T-helper 1 cell (primary cell): ENCODE data around the gene BRCA1.
A peak's percentile ranks its signal among the peaks of the same experiment; 100 is the strongest.

Source experiments
- DNase-seq, 5 donors: peaks; one replicate each; pipeline ENCODE4 v3.0.0-alpha.2; 2012 to 2020

BRCA1 gene

GRCh38 chr17:43024407-43025289 is 100.5 kb downstream of the BRCA1 start, which contains the start of gene RND2:
Gene RND2, plus strand, starts transcription at chr17:43025231. Its CDS starts 117 bp downstream, at chr17:43025348.
- peak; percentile 51 to 77 (median 73) for DNase-seq

- DNase-seq, result peak; percentile 38 to 66 (median 59)
Measured at GRCh38 chr17:43021741-43022512, 103.2 kb downstream of the BRCA1 start, which contains the start of gene VAT1. Gene VAT1, minus strand, starts transcription at chr17:43022385. Its CDS starts 63 bp downstream, at chr17:43022322.

GRCh38 chr17:43020789-43021740 is 104.1 kb downstream of the BRCA1 start:
- DNase-seq, result peak in 2 of 5 donors; percentile 22 to 30

DNA sequence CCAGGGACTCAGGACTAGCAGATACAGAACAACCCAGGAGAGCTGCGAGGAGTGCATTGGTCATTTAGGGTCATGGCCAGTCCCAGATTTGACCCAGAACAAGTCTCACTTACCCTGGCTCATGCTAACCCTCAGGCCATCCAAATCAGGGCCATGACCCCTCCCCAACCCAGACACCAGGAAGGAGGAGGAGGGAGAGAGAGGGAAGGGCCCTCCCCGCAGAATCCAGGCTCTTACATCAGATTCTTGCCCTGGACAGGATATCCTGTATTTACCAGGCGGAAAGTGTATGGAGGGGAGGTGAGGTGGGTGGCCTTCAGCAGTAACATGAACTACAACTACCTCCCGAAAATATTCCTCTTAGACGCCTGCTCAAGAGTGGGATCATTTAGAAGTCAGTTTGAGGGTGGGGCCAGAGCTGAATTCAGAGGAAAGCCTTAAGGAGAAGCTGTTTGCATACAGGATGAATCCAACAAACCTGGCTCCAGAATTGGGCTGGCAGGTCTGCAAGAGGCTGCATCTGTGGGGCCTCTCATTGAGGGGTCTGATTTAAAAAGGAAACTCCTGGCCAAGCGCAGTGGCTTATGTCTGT is 105.0 kb downstream of the BRCA1 start:
- no peak for DNase-seq

DNA sequence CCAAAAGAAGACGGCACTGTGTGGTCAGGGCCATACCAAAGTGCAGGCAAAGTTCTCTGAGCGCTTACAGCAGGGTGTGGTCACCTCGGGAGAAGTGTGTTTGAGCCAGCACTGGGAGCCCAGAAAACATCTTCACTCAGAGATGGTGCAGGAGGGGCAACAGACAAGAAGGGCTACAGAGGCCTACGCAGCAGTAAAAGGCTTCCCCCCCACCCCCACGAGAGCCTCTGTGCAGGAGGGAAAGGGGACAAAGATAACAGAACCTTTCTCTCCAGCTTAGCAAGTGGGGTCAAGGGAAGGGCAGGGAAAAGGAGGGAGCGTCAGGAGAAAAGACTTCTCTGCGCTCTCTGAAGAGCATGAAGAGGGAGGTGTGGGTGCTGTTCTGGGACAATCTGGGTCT is 105.7 kb downstream of the BRCA1 start:
- DNase-seq, result no peak

GRCh38 chr17:43018932-43019331 is 106.2 kb downstream of the BRCA1 start:
- DNase-seq, result no peak

DNA sequence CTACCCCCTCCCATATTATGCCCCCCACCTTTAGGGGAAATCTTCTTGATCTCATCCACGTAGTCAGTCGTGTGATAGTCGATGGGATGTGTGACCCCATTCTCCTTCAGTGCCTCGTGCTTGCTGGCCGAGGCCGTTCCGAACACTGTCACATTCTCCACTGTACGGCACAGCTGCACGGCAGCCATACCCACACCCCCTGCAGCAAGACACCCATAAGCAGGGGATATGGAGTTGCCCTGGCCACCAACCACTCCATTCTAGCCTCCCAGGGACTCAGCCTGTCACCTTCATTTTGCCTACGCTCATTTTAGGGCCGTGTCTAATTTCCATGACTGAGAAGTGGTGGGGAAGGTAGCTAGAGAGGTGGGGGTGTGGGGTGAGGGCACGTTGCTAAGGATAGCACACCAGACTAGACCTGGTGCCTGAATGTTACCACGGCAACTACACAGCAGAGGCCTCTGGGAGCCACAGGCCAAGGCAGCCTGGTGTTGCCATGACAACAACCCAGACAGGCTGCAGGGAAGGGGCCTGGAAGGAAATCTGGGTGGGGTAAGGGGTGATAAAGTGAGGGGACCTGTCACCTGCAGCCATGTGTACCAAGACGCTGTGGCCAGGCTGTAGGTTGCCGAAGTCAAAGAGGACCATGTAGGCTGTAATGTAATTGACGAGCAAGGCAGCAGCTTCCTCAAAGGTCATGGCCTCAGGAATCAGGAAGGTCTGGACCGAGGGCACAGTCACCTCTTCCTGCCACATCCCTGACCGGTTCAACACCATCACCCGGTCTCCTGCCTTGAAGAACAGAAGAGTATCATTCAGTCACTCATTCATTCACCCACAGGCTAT is 106.9 kb downstream of the BRCA1 start:
- peak in 3 of 5 donors; percentile 17 to 57 (median 37) for DNase-seq

DNA sequence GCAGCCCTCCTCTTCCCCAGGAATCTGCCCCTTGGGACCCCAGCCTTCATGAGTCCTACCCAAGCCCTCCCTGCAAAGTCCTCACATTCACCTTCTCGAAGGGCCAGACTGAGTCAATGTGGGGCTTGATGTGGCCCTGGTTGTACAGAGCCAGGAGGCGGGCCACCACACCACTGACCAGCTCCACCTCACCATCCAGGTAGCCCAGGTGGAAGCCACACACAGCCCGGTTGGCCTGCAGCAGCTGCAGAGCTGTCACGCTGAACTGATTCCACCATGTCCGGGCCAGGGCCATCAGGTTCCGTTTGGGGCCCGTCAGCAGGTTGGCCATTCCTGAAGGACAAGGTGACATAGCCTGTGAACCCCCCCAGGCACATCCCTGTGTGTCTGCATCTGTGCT is 108.9 kb downstream of the BRCA1 start:
- no peak for DNase-seq

DNA sequence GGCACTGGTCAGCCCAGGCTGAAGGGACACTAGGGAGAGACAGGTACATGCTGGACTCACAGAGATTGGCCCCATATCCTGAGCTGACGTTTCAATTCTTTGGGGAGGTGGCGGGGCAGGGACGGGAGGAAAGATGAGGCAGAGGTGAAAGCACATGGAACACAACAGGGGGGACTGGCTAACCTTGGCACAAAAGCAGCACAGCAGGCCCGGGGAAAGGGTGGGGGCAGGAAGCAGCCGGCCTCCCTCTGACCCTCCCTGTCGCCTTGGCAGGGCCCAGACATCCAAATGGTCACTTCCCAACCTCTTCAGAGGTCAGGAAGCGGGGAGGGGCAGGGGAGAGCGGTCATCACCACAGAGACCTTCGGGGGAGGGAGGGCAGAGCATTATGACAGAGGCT is 109.6 kb downstream of the BRCA1 start:
- DNase-seq, result no peak

DNA sequence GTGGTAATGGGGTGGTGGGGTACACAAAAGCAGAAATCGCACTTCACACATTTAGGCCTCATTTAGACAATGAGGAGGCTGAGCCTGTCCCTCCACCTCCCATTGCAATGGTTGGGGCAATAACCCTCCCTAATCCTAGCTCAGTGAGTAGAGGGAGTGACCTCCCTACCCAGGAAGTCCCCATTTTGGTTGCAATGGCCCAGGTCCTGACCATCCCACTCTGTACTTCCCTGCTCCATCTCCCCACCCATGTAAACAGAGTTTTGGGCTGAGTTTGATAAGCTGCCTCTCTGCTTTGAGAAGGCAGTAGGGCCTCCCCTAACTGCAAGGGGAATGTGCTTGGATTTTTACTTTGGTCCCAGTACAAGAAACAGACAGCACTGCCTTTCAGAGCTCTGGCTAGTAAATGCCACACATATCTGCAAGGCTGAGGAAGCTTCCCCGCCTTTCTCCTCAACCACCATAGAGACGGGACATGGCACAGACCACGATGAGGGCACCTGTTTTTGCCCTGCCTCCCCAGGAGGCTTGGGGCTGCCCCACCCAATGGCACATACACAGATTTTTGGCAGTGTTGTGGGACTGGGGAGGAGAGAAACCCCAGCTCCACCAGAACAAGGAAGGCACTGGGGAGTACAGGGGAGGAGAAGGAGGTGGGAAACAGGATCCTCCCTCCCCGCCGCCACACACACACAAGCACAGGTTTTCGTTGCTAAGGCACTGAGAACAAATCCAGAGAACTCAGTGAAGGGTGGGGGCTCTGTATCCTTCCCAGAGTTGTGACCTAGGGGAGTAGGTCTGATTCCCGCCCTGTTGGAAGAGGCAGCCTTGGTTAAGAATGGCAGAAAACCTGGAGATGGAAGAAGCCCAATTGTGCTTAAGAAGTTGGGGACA is 110.3 kb downstream of the BRCA1 start:
- DNase-seq, result no peak

- DNase-seq, result no peak
Measured at GRCh38 chr17:43014020-43014648, 111.0 kb downstream of the BRCA1 start.

GRCh38 chr17:43013296-43013695 is 111.9 kb downstream of the BRCA1 start:
- no peak for DNase-seq

- no peak for DNase-seq
Measured at GRCh38 chr17:43011728-43012472, 113.3 kb downstream of the BRCA1 start.

- DNase-seq, result no peak
Measured at GRCh38 chr17:43010667-43011308, 114.4 kb downstream of the BRCA1 start.

DNA sequence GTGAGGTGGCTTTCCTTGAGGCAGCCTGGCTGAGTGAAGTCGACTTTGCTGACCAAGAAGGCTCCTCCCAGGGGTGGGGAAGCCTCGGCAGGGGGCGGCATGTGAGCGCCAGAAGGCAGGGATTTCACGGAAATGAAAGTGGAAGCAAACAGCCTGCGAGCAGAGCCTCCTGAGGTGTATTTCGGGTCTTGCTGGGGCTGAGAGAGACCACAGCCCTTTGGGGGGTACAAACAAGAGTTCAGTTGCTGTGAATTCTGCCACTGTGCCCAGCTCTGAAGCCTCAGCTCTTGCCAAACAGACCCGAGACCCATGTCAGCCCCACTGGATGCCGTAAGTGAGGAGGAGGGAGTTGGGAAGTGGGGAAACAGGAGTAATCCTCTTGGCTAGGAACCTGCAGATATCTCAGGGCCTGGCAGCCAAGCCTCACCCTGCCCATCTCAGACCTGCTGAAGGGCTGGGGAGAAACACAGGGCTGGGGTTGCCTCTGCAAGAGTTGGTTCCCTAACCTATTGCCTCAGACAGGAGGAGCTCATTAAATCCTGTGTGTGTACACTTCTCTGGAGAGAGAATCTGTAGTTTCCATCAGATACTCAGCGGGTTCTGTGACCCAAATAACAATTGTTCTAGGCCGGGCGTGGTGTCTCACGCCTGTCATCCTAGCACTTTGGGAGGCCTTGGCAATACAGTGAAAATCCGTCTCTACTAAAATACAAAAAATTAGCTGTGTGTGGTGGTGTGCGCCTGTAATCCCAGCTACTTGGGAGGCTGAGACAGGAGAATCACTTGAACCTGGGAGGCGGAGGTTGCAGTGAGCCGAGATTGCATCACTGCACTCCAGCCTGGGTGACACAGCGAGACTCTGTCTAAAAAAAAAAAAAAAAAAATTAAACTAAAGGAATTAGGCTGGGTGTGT is 118.3 kb downstream of the BRCA1 start, which contains the start of gene IFI35:
TSS of gene IFI35 (plus strand) at position 146 of the 913 bp plus-strand sequence. CDS start at position 310, 164 bp downstream.
- peak; percentile 63 to 90 (median 74) for DNase-seq

DNA sequence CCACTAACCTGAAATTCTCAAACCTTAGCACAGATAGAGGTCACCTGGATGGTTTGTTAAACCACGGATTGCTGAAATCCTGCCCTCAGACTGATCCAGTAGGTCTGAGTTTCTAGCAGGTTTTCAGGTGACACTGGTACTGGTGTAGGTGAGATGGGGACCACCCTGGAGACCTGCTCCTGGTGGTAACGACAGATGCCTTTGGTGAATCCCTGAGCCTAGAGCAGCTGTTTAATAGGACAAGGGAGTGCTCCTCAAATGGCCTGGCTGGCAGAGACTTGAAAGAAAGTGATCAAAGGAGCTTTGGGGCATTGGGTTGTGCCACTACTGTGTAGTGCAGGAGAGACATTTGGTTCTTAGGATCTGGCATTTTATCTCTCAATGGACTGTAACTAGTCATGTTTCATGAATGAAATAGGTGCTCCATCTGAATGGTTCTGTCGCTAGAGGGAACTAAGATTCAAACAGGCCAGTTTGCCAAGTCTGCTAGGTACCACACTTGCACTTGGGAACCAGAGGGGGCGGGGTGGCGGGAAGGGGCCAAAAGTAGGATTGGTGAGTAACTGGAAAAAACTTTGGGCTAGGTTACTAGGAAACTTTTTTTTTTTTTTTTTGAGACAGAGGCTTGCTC is 121.5 kb downstream of the BRCA1 start:
- no peak for DNase-seq
